ENCODE data around the gene HEPACAM.

DNA sequence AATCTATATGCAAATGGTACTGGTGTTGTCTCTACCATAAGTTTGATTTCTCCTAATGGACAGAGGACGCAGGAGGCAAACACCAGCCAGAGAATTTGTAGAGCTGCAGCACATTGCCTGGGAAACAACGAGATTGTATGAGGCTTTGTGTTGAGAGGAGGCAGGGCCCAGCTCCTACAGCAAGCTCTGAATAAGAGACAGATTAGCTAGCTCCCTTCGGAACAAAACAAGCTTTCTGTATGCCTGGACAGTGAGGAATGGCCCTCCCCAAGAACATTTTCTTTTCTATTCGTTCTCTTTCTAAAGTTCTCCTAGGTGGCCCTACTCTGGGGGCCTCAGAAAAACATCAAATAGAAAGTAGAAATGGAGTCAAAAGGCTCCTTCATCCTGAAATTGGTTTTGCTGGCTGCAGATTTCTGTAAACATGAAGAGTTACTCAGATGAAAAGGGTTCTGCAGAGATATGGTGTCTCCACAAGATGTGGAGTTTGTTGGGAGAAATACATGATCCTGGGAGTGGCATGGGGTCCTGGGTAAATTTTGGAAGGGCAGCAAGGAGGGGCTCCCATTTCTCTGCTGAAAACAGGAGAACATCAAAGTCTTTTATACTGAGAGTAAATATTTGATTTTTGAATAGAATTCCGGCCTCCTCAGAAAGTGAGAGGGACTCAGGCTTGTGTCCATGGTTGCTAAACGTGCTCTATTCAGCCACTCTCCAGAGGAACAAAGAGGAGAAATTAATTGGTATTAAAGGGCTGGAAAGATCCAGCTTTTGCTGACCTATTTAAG is 6.8 kb upstream of the HEPACAM start:
- TF ChIP-seq, protein P1, sequence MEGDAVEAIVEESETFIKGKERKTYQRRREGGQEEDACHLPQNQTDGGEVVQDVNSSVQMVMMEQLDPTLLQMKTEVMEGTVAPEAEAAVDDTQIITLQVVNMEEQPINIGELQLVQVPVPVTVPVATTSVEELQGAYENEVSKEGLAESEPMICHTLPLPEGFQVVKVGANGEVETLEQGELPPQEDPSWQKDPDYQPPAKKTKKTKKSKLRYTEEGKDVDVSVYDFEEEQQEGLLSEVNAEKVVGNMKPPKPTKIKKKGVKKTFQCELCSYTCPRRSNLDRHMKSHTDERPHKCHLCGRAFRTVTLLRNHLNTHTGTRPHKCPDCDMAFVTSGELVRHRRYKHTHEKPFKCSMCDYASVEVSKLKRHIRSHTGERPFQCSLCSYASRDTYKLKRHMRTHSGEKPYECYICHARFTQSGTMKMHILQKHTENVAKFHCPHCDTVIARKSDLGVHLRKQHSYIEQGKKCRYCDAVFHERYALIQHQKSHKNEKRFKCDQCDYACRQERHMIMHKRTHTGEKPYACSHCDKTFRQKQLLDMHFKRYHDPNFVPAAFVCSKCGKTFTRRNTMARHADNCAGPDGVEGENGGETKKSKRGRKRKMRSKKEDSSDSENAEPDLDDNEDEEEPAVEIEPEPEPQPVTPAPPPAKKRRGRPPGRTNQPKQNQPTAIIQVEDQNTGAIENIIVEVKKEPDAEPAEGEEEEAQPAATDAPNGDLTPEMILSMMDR (IDR thresholded peaks at IDR 0.05): no peak
- no peak for TF ChIP-seq SMC3 (IDR thresholded peaks at IDR 0.05)
- no peak for TF ChIP-seq JUN (IDR thresholded peaks at IDR 0.05)
- TF ChIP-seq POLR2A (IDR thresholded peaks at IDR 0.05; ENCODE audit: low read length): no peak
- TF ChIP-seq, protein P2, sequence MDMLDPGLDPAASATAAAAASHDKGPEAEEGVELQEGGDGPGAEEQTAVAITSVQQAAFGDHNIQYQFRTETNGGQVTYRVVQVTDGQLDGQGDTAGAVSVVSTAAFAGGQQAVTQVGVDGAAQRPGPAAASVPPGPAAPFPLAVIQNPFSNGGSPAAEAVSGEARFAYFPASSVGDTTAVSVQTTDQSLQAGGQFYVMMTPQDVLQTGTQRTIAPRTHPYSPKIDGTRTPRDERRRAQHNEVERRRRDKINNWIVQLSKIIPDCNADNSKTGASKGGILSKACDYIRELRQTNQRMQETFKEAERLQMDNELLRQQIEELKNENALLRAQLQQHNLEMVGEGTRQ (IDR thresholded peaks at IDR 0.05): no peak
- TF ChIP-seq HDAC2 (IDR thresholded peaks at IDR 0.05): no peak
- TF ChIP-seq MAZ (IDR thresholded peaks at IDR 0.05; ENCODE audit: borderline replicate concordance, low read depth, low read length): no peak
- TF ChIP-seq, protein P3, sequence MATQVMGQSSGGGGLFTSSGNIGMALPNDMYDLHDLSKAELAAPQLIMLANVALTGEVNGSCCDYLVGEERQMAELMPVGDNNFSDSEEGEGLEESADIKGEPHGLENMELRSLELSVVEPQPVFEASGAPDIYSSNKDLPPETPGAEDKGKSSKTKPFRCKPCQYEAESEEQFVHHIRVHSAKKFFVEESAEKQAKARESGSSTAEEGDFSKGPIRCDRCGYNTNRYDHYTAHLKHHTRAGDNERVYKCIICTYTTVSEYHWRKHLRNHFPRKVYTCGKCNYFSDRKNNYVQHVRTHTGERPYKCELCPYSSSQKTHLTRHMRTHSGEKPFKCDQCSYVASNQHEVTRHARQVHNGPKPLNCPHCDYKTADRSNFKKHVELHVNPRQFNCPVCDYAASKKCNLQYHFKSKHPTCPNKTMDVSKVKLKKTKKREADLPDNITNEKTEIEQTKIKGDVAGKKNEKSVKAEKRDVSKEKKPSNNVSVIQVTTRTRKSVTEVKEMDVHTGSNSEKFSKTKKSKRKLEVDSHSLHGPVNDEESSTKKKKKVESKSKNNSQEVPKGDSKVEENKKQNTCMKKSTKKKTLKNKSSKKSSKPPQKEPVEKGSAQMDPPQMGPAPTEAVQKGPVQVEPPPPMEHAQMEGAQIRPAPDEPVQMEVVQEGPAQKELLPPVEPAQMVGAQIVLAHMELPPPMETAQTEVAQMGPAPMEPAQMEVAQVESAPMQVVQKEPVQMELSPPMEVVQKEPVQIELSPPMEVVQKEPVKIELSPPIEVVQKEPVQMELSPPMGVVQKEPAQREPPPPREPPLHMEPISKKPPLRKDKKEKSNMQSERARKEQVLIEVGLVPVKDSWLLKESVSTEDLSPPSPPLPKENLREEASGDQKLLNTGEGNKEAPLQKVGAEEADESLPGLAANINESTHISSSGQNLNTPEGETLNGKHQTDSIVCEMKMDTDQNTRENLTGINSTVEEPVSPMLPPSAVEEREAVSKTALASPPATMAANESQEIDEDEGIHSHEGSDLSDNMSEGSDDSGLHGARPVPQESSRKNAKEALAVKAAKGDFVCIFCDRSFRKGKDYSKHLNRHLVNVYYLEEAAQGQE (IDR thresholded peaks at IDR 0.05): no peak
- TF ChIP-seq MYC (IDR thresholded peaks at IDR 0.05; ENCODE audit: borderline replicate concordance, low read length): no peak
- TF ChIP-seq, protein P4, sequence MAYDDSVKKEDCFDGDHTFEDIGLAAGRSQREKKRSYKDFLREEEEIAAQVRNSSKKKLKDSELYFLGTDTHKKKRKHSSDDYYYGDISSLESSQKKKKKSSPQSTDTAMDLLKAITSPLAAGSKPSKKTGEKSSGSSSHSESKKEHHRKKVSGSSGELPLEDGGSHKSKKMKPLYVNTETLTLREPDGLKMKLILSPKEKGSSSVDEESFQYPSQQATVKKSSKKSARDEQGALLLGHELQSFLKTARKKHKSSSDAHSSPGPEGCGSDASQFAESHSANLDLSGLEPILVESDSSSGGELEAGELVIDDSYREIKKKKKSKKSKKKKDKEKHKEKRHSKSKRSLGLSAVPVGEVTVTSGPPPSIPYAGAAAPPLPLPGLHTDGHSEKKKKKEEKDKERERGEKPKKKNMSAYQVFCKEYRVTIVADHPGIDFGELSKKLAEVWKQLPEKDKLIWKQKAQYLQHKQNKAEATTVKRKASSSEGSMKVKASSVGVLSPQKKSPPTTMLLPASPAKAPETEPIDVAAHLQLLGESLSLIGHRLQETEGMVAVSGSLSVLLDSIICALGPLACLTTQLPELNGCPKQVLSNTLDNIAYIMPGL (CRISPR knock-in tag; IDR thresholded peaks at IDR 0.05; ENCODE audit: borderline replicate concordance): no peak

All from A549 (cell line).